DMS114 treated with DMSO at 0.1 percent for 48 hours (cell line): Measurements from ENCODE around the gene KAT6B.
"Not testable (repeated sequence)": the region's sequence is repeated elsewhere in the genome, so short reads cannot be mapped to it uniquely, and the experiment has no call there.

ENCODE experiments used
- DNase-seq: peaks from one replicate; lab custom pipeline; 2025; ENCODE audit not compliant: unreplicated experiment; lab: John Stamatoyannopoulos, UW

KAT6B gene

DNA sequence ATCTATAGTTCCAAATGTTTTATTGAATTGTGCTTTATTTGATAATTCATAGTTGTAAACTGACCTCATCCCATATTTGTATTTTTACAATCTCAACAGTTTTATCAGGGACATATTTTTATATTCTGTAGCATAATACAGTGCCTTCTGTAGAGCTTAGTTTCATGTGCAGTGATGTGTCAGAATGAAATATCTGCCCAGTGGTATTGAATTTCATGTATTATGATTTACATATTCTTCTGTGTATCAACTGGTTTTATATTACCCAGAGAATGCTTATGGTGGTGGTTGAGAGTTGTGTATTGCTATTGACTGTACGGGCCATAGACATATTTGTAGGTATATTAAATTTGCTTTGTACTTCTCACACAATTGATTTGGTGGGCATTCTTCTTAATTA is 89.9 kb downstream of the KAT6B start:
- no peak for DNase-seq

DNA sequence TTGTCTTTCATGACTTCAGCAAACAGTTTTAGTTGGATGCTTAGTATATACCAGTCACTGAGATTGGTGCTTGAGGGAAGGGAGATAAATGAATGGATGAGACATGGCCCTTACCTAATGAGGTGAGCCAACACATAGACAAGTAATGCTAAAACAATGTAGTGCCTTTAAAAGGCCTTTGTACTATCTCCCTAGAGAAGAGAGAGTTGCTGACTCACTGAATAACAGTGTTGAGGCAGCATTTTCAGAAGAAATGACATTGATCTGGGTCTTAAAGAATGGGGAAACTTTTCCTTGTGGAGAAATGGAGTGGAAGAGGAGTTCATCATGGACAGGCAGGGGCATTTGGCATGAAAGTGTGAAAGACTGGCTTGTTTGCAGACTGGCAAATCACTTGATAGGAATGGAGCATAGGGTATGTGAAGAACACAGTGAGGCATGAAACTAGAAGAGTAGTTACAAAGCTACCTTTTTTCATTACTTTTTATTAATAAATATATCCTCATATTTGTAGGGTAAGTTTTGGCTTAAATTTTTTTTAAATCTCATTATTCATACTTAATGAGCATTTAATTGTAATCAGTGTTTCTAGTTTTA is 91.2 kb downstream of the KAT6B start:
- no peak for DNase-seq

DNA sequence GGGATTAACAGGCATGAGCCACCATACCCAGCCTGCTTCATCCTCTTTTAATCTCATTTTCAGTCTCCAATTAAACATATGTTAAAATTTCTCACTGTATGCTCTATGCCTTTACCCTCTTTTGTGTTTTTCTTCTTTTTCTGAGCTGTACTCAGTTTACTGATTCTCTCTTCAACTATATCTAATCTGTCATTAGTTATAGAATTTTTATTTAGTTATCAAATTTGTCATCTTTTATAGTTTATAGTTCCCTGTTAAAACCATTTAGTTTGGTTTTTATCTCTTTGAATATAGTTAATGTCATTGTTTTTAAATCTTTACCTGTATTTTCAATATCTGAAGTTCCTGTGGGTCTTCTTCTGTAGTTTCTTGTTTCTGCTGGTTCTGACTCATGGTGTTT is 93.3 kb downstream of the KAT6B start:
- DNase-seq: no peak

DNA sequence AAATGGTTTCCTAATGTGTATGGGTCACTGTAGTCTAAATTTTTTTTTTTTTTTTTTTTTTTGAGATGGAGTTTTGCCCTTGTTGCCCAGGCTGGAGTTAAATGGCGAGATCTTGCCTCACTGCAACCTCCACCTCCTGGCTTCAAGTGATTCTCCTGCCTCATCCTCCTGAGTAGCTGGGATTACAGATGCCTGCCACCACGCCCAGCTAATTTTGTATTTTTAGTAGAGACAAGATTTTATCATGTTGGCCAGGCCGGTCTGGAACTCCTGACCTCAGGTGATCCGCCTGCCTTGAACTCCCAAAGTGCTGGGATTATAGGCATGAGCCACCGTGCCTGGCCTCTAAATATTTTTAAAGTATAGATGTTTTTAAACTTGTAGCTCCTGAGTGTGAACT is 94.7 kb downstream of the KAT6B start:
- DNase-seq: not testable (repeated sequence)

DNA sequence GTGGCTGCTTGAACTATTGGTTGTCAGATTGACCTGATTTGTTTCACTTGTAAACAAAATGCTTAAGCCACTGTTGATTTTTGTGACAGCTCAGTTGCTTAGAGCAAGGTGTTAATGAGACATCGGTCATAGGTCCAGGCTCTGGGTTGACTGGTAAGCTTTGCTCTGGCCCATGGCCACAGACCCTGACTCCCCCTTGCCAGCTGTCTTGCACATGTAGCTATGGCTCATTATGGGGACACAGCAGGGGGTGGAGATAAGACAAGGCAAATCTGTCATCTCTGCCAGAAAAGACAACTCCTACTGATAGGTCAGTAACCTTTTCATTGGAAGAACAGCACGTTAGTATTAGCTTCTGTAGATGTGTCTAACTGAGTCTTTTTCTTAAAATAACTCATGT is 95.3 kb downstream of the KAT6B start:
- no peak for DNase-seq

DNA sequence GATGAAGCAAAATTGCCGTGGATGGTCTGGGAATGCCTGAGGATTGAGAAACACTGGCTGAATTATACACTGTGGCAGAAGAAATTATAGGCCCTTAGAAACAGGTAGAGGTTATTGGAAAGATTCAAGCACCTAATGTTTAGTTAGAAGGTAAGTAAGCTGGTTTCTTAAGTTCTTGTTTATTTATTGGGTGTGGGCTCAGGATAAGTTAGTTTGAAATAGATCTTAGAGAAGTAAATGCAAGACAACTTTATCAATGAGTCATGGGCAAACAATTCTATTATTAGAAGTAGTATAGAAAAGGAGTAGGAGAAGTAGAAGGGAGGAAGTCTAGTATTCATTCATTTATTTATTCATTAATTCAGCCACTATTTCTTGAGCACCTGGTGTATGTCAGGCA is 96.5 kb downstream of the KAT6B start:
- no peak for DNase-seq

DNA sequence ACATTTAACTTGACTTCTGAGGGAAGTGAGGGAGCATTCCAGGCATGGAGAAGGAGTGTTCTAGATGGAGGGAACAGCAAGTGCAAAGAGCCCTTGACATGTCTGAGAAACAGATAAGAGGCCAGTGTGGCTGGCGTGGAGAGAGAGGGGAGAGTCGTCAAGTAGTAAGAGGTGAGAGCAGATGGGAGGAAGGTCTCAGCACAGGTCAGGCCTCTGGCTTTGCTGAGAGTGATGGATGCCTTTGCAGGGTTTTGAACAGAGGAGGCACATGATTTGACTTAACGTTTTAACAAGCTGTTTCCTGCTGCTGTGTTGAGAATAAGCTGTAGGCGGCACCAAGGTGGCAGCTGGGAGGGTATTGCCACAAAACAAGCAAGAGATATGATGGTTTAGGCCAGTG is 97.2 kb downstream of the KAT6B start:
- peak; percentile 81 for DNase-seq

DNA sequence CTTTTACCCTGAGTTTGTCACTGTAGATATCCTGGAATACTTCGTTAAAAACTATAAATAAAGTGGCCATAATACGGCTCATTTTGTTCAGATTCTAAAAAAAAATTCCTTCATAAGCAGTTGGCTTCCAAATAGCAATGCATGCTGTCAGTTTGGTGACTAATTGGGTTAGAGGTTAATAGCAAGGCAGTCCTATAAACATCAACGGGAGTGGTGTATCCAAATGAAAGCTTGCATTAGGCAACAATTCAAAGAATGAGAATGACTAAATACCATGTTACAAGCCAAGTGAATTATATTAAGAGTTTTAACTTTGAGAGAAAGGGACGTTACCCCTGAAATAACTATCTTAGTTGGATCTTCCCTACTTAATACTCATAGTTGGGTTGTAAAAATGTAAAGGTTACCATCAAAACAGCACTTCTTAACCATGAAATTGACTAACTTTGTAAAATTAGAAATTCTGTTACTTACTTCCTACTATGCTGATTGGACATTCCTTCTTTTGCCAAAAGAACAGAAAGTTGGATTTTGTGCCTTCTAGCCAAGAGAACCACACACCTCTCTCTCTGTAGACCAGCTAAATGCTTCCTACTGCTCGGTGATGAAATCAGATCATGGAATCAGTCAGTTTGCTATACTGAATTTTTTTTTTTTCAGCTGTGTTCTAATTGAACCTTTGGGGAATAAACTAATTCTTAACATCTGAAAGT is 98.0 kb downstream of the KAT6B start:
- peak; percentile 93 for DNase-seq

DNA sequence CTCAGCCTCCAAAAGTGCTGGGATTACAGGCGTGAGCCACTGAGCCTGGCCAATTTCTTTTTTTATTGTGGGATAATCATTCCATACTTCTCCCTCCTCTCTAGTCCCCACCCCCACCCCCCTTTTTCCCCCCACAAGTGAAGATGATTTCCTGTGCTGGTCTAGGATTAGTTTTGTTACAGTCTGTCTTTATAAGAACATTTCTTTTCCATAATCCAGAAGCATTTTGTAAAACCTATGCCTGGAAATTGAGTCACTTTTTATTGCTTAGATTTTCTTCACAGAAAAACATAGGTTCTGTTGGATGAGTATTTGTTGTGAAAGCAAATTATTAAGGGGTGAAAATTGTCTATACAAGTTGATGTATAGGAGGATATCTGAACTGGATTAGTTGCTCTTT is 98.9 kb downstream of the KAT6B start:
- peak; percentile 39 for DNase-seq

DNA sequence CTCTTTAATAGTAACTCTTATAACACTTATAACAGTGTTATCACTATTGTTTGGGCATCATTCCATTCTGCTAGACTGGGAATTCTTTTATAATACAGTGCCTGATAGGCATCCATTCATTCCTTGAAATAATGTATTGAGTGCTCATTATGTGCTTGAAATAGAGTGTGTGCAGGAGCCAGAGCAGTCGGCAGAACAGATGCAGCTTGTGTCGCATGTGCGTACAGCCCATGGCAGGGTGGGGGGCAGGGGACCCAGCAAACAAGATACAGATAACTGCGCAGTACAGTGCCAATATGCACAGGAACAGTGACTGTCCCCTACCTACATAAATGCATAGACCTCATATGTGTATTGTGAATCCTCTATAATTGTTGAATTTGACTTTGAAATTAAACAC is 99.3 kb downstream of the KAT6B start:
- DNase-seq: no peak

DNA sequence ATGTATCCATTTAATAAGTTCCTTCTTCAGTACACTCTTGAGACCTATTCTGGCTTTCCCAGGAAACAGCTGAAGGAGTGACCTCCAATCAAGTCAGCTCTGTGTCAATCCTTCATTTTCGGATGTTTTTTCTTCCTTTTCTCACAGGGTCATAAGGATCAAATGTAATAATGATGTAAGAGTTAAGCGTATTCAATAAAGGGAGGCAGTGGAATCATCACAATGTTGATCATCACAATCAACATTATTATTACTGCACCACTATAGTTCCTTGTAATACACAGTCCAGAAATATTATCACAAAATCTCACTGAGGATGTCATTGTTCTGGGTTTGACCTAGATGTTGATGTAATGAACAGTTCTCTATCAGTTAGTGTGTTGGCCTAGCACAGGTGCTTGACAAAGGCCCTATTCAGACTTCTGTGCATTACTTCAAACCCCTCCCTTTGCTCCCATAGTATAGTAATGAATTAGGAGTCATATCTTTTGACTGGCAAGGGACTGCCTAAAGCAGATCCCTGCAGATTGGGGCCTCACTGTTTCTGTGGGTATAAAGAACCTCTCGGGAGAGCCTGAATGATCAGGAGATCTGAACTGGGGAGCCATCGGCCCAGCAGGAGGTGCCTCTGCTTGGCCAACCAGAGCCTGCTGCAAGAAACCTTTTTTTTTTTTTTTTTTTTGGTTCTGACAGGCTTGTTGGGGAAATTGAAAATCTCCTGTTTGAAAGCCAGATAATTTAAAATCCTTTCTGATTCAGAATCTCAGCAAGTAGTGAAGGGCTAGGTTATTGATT is 100.6 kb downstream of the KAT6B start:
- no peak for DNase-seq

DNA sequence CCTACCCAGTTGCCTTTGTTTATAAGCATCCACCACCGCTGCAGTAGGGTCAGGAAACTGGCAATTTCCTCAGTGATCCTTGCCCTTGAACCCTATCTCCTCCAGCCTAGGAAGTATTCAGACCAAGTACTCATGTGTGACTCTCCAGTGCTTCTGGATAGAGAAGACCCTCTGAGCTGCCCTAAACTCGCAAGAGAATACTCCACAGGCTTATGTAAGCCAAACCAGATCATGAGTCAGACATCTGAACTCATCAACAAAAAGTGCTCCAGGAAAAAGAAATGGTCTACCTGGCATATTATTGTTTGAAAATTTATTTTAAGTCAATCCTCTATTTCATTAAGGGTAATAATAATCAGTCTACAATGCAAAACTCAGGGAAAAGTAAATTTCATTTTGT is 101.3 kb downstream of the KAT6B start:
- no peak for DNase-seq

DNA sequence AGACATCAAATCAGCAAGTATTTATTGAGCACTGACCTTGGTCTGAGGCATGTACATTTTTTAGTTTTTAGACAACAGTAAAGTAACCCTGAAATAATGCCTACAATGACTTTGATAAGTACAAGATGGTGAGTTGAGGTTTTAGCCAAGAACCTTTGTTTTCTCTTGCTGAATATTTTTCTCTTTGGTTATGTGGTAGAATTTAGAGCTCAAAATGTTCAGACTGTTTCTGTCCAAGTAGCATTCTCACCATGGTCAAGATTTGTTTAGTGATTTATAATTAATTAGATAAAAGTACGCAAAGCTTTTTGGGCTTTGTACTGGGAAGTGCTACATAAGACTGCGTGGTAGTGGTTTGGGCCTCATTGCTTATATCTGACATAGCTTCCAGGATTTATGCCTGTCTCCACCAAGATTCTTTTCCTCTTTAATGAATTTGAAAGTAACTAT is 102.4 kb downstream of the KAT6B start:
- no peak for DNase-seq

DNA sequence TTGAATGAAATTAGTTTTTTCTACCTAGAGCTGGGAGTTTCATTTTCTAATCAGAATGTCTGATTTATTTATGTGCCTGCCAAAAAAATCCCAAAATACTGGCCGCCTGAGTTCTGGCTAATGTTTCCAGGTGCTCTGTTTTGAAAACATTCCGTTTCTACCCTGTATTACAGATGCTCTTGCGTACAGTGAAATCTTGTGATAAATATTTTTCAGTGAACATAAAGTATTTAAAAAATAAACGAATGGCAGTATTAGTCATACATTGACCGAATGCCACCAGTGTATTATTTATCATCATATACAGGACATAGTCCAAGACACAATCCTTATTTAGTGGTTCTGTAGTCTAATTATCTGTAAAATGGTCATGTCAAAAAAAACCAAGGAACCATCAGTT is 102.8 kb downstream of the KAT6B start:
- no peak for DNase-seq

DNA sequence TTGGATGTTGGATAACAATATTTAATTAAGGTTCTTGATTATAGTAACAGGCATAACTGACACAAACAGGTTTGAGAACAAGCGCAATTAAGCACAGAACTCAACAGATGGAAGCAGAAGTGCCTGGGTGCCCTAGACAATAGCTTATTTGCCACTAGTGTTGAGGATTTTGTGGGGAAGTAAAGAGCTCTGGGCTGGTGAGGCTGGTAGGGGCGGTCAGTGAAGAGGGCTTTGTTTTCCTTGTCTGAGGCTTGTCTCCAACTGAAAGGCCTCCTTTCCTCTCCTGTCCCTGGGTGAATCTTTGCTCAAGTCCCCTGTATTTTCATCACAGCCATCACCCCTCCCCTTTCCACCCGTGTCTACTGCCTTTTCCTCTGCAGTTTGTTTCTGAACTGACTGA is 104.6 kb downstream of the KAT6B start:
- DNase-seq: no peak

DNA sequence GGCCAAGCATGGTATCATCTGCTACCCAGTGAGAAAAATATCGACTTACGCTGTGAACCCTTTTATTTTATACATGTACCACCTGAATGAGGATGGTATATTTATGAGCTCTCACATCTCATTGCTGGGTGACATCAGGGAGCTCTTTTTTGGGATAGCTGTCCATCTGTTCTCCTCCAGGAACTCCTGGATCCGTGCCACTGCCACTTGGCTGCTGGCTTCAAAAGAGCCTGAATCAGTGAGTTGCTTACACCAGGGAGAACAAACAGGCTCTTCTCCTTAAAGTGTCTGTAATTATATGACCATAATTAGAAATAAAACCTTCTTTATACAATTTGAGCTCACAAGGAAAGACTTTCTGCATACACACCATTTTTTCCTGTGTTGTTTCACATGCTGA is 106.2 kb downstream of the KAT6B start:
- no peak for DNase-seq

DNA sequence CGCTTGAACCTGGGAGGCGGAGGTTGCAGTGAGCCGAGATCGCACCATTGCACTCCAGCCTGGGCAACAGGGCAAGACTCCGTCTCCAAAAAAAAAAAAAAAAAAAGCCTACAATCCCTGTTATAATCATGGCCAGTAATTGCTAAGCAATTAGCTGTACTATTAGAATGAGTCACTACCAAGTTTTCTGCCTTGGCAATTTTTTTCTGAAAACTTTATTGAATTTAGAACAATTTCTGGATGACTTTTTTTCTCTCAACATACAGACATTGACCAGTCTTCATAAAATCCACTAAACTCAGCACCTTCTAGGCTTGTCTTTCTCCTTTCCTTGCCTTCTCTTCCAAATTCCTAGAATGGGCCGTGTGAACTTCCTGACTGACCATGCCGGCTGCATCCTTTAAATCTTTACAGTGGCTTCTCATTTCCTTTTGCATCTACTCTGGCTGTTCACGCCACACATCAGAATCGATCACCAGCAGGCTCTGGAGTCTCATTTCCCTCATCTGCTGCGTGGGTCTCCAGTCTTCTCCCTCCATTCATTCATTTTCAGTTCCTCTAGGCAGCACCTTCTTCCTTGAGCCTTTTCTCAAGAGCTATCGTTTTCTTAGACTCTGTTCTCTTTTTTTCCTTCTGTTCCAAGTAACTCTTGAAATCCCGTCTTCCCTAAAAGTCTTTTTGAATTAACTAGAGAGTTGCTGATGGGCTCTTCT is 107.9 kb downstream of the KAT6B start:
- no peak for DNase-seq

DNA sequence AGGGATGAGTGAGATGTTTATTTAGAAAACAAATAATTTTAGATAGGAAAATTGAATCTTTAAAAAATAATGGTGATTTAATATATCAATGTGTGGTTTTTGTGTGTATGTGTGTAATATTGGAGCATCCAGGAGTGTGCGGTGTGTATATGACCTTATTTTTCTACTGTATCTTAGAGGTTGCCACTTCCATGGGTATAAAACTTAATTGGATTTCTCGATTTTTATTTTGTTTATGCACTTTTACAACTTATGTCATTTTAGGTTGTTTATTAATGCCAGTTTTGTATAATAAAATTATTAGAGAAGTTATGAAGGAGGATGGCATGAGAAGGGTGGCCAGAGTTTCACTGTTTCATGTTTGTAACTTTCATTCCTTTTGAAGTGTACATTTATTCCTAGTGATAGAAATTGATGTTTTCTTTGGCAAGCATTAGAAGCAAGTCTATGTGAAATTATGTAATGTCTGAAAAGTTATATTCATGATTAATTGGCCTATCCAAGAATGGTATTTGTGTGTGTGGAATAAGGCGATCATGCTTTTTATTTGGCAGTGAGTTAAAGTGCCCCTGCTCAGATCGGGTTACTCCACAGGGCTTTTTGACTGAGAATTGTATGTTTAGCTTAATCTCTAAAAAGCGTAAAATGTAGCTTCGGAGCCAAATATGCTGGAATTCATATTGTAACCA is 110.3 kb downstream of the KAT6B start:
- no peak for DNase-seq

DNA sequence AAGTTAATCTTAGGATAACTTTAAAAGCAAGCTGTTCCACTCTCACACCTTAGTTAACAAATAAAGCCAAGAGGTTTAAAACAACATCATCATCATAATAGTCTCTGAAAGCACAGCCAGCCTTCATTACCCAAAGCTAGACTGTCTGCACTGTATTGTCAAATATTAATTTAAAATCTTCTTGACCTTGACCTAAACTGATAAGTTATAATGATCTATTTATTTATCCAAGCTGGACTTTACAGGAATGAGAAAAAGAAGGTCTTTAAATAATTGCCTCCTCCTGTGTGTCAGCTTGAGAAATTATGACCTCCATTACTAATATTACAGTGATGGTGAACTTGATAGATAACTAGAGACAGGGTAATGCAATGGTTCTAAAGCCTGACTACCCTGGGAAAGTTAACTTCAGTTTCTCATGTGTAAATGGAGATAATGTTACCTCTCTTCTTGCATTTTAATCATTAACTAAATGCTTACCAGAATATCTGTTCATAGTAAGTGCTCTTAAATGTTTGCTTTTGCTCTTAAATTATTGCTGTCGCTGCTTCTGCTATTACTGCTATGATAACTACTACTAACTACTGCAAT is 111.0 kb downstream of the KAT6B start:
- DNase-seq: no peak

DNA sequence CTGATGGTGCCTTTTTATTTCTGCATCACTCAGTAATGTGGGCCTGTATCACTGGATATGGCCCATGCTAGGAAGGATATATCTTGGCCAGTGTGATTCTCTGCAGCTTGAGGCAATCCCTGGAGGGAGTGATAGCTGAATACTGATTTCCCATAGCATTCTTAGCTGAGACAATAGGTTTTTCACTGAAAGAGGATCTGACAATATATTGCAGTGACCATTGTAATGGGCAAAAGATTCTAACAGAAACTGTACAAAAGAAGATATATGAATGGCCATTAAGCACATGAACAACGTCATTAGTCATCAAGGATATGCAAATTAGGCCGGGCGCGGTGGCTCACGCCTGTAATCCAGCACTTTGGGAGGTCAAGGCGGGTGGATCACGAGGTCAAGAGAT is 117.8 kb downstream of the KAT6B start:
- no peak for DNase-seq
